SK-N-SH (cell line): ENCODE data around the gene TECR. TPM values are rescaled to one million over a fixed set of nuclear protein-coding genes. Genes with fewer than 3 reads are reported as not detected.

ENCODE experiments used
- CTCF ChIA-PET: fragments of 300-600, 350-600 bp; formaldehyde crosslinking; extraction: SDS; loops from one replicate; lab custom pipeline; 2021; lab: Yijun Ruan, JAX
- POLR2A ChIA-PET: fragments of 350-600 bp; sonication (Branson Sonifier 250); formaldehyde crosslinking; extraction: SDS; loops from one replicate; lab custom pipeline; 2020; ENCODE audit warnings: antibody characterized with exemption, inconsistent platforms; lab: Yijun Ruan, JAX
- DNase-seq: peaks from one replicate; pipeline ENCODE4 v3.0.0; 2012
- H2AFZ ChIP-seq: fragments of 200-600 bp; sonication (generic); 2 replicates; pipeline ENCODE4 v1.8.1; 2016; ENCODE audit warnings: antibody characterized with exemption, mild to moderate bottlenecking, low read depth
- H3F3A ChIP-seq: fragments of 200-600 bp; sonication (generic); replicated peaks from 2 replicates; pipeline ENCODE3; 2016; ENCODE audit warnings: antibody characterized with exemption, mild to moderate bottlenecking; ENCODE audit not compliant: insufficient read depth
- H3K27ac ChIP-seq, 2 experiments: fragments of 200-500 bp in 1 of 2; fragments of 200-600 bp in 1 of 2; sonication (Bioruptor generic) in 1 of 2; sonication (generic), shearing (Covaris generic) in 1 of 2; 2 replicates each; pipeline versions ENCODE4 v1.5.1 to v1.6.1; 2014 to 2016; ENCODE audit warnings: low read depth in 2 of 2, inconsistent platforms in 1 of 2, low read length in 1 of 2, mild to moderate bottlenecking in 1 of 2, mixed read lengths in 1 of 2
- H3K27me3 ChIP-seq: fragments of 200-600 bp; sonication (generic), shearing (Covaris generic); 2 replicates; pipeline ENCODE4 v1.6.1; 2016; ENCODE audit warnings: mixed run types; ENCODE audit not compliant: insufficient read depth
- H3K36me3 ChIP-seq, 2 experiments: fragments of 200-500 bp in 1 of 2; fragments of 200-600 bp in 1 of 2; sonication (Bioruptor generic) in 1 of 2; sonication (generic) in 1 of 2; replicated peaks in 1 of 2; 2 replicates each; pipeline versions ENCODE3 to v1.5.1; 2014 to 2016; ENCODE audit warnings: low read length in 1 of 2, mild to moderate bottlenecking in 1 of 2; ENCODE audit not compliant: insufficient read depth in 2 of 2, control insufficient read depth in 1 of 2
- H3K4me1 ChIP-seq, 2 experiments: fragments of 200-500 bp in 1 of 2; fragments of 200-600 bp in 1 of 2; sonication (Bioruptor generic) in 1 of 2; sonication (generic), shearing (Covaris generic) in 1 of 2; 2 replicates each; pipeline versions ENCODE4 v1.5.1 to v1.6.1; 2014 to 2016; ENCODE audit warnings: low read depth in 1 of 2, low read length in 1 of 2, mixed run types in 1 of 2; ENCODE audit not compliant: insufficient read depth in 2 of 2, control insufficient read depth in 1 of 2
- H3K4me2 ChIP-seq: fragments of 200-600 bp; sonication (generic), shearing (Covaris generic); 2 replicates; pipeline ENCODE4 v1.6.1; 2017; ENCODE audit warnings: mixed run types
- H3K4me3 ChIP-seq, 2 experiments: fragments of 200-500 bp in 1 of 2; fragments of 200-600 bp in 1 of 2; sonication (Bioruptor generic) in 1 of 2; sonication (generic), shearing (Covaris generic) in 1 of 2; 2 replicates each; pipeline versions ENCODE4 v1.5.1 to v1.8.1; 2014 to 2016; ENCODE audit warnings: low read depth in 2 of 2, inconsistent platforms in 1 of 2, low read length in 1 of 2, mild to moderate bottlenecking in 1 of 2, mixed read lengths in 1 of 2, moderate library complexity in 1 of 2
- H3K79me2 ChIP-seq: fragments of 200-600 bp; sonication (generic); 2 replicates; pipeline ENCODE4 v1.8.1; 2017; ENCODE audit warnings: mild to moderate bottlenecking; ENCODE audit not compliant: insufficient read depth
- H3K9ac ChIP-seq: fragments of 200-600 bp; sonication (generic); 2 replicates; pipeline ENCODE4 v1.6.1; 2017; ENCODE audit warnings: mixed run types
- H3K9me2 ChIP-seq: fragments of 200-600 bp; sonication (generic); 2 replicates; pipeline ENCODE4 v1.6.1; 2017; ENCODE audit warnings: mixed run types
- H3K9me3 ChIP-seq: fragments of 200-600 bp; sonication (generic); 2 replicates; pipeline ENCODE4 v1.6.1; 2017; ENCODE audit warnings: mixed run types, mild to moderate bottlenecking, moderate library complexity
- H4K20me1 ChIP-seq: fragments of 200-600 bp; sonication (generic); 2 replicates; pipeline ENCODE4 v1.6.1; 2017; ENCODE audit warnings: mild to moderate bottlenecking, mixed run types; ENCODE audit not compliant: insufficient read depth
- EP300 ChIP-seq, 2 experiments: IDR thresholded peaks; 2 replicates each; pipeline versions ENCODE4 v1.4.0 to v1.6.1; 2012; ENCODE audit warnings: borderline replicate concordance in 1 of 2, low read depth in 1 of 2, low read length in 1 of 2
- EZH2phosphoT487 ChIP-seq: fragments of 200-600 bp; sonication (generic); IDR thresholded peaks from 2 replicates; pipeline ENCODE4 v1.6.1; 2017; ENCODE audit warnings: low read depth, mixed run types, mild to moderate bottlenecking, antibody characterized with exemption, moderate library complexity, borderline replicate concordance
- FOXJ3 ChIP-seq: sonication (generic); formaldehyde crosslinking; IDR thresholded peaks from 2 replicates; pipeline ENCODE4 v1.5.1; 2020; ENCODE audit warnings: mild to moderate bottlenecking, missing genetic modification reagents
- FOXM1 ChIP-seq: IDR thresholded peaks from 2 replicates; pipeline ENCODE4 v1.4.0; 2012; ENCODE audit warnings: low read depth, mild to moderate bottlenecking
- GABPA ChIP-seq: IDR thresholded peaks from 2 replicates; pipeline ENCODE4 v1.4.0; 2012; ENCODE audit warnings: low read depth, mild to moderate bottlenecking
- GATA2 ChIP-seq: sonication (generic); formaldehyde crosslinking; IDR thresholded peaks from 2 replicates; pipeline ENCODE4 v1.5.0; 2020; ENCODE audit warnings: mild to moderate bottlenecking, missing genetic modification reagents
- IRF3 ChIP-seq: fragments of 150-350 bp; IDR thresholded peaks from 2 replicates; pipeline ENCODE4 v1.6.1; 2016; ENCODE audit warnings: mild to moderate bottlenecking, low read depth, low read length
- MAX ChIP-seq: IDR thresholded peaks from 2 replicates; pipeline ENCODE4 v1.4.0; 2012; ENCODE audit warnings: low read depth
- NRF1 ChIP-seq: IDR thresholded peaks from 2 replicates; pipeline ENCODE4 v1.6.1; 2012; ENCODE audit warnings: low read depth, mild to moderate bottlenecking, low read length
- RCOR1 ChIP-seq: fragments of 150-350 bp; IDR thresholded peaks from 2 replicates; pipeline ENCODE4 v1.6.1; 2017; ENCODE audit warnings: antibody characterized with exemption, low read length
- RXRA ChIP-seq: IDR thresholded peaks from 2 replicates; pipeline ENCODE4 v1.4.0; 2012; ENCODE audit warnings: low read depth, mild to moderate bottlenecking, borderline replicate concordance
- SIN3A ChIP-seq: IDR thresholded peaks from 2 replicates; pipeline ENCODE4 v1.6.1; 2012; ENCODE audit warnings: low read depth, mild to moderate bottlenecking, low read length, moderate library complexity, borderline replicate concordance
- SMC3 ChIP-seq: IDR thresholded peaks from 2 replicates; pipeline ENCODE4 v1.6.1; 2012; ENCODE audit warnings: low read depth, low read length, improper control_type of control experiment
- TCF12 ChIP-seq: IDR thresholded peaks from 2 replicates; pipeline ENCODE4 v1.4.0; 2012
- YY1 ChIP-seq: IDR thresholded peaks from 2 replicates; pipeline ENCODE4 v1.4.0; 2012; ENCODE audit warnings: low read depth, mild to moderate bottlenecking
- WGBS: methylation state at CpG from one replicate; pipeline ENCODE4 v1.1.6; 2017; ENCODE audit warnings: low lambda C conversion rate; 5-methylcytosine and 5-hydroxymethylcytosine counted together
- polyA plus RNA-seq, 3 experiments: library from polyadenylated mRNA; depleted of rRNA; stranded (reverse); fragments of >200 nt; gene quantifications; 2 replicates each; pipeline ENCODE4 v1.2.3, GENCODE V29; 2012
- TF ChIP-seq, protein P1 (sequence below): fragments of 150-350 bp; IDR thresholded peaks from 2 replicates; pipeline ENCODE4 v1.6.1; 2017; ENCODE audit warnings: antibody characterized with exemption, low read length, low read depth, borderline replicate concordance
- TF ChIP-seq, protein P2 (sequence below): IDR thresholded peaks from 2 replicates; pipeline ENCODE4 v1.4.0; 2012; ENCODE audit warnings: low read depth, borderline replicate concordance

The TECR gene
- polyA plus RNA-seq, 1 of the 3 experiments (the other 2 are of a cell fraction) = 110 TPM

DNA sequence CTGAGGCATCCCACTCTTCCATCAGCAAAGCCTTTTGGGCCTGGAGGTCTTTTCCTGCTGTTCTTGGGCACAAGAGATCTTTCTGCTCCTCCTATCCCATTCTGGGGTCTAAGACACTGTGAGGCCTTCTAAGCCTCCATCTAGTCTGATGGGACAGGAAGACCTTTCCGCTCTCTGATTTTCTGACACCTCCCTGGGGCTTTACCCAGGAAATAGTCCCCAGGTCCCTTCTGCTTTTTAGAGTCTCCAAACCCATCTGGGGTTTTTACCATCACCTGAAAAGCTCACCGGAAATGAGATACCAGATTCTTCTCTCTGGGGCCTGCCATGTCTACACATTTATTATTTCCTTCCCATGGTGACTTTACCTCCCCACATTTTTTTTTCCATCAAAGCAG is 74.6 kb downstream of the TECR start:
- Histone ChIP-seq H3K9ac (no peak overlapping the region), H3F3A (no peaks in the 10 kb centered on the region), H3K9me3 (no peaks in the 10 kb centered on the region), H3K79me2 (no peaks in the 10 kb centered on the region), H3K36me3 (no peaks in the 10 kb centered on the region), H4K20me1 (no peaks in the 10 kb centered on the region), H3K9me2 (no peaks in the 10 kb centered on the region), H3K27ac (no peak overlapping the region), H3K4me1 (no peaks in the 10 kb centered on the region), H3K27me3 (peaks cover 22% of the 10 kb centered on the region; the same call in 1 of the 2 replicates), H2AFZ (no peak overlapping the region), H3K4me3 (no peak overlapping the region), H3K4me2 (no peak overlapping the region)
- CTCF ChIA-PET = no interaction called here
- POLR2A ChIA-PET = no interaction called here
- no peak for TF ChIP-seq MAX
- TF ChIP-seq GATA2 (CRISPR knock-in tag) = no peak
- no peak for TF ChIP-seq RXRA
- TF ChIP-seq NRF1 = no peak
- TF ChIP-seq FOXJ3 = no peak
- no peak for TF ChIP-seq FOXM1
- TF ChIP-seq, protein P1, sequence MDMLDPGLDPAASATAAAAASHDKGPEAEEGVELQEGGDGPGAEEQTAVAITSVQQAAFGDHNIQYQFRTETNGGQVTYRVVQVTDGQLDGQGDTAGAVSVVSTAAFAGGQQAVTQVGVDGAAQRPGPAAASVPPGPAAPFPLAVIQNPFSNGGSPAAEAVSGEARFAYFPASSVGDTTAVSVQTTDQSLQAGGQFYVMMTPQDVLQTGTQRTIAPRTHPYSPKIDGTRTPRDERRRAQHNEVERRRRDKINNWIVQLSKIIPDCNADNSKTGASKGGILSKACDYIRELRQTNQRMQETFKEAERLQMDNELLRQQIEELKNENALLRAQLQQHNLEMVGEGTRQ = no peak
- TF ChIP-seq SIN3A = no peak
- TF ChIP-seq EZH2phosphoT487 = no peak
- no peak for TF ChIP-seq EP300 (IDR thresholded peaks at IDR 0.05; ENCODE audit: borderline replicate concordance in 1 of 2, low read depth in 1 of 2, low read length in 1 of 2)
- TF ChIP-seq SMC3 = no peak
- TF ChIP-seq, protein P2, sequence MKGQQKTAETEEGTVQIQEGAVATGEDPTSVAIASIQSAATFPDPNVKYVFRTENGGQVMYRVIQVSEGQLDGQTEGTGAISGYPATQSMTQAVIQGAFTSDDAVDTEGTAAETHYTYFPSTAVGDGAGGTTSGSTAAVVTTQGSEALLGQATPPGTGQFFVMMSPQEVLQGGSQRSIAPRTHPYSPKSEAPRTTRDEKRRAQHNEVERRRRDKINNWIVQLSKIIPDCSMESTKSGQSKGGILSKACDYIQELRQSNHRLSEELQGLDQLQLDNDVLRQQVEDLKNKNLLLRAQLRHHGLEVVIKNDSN = no peak
- no peak for DNase-seq
- 9% methylated on average over 2 of the region's 2 CpGs for WGBS

DNA sequence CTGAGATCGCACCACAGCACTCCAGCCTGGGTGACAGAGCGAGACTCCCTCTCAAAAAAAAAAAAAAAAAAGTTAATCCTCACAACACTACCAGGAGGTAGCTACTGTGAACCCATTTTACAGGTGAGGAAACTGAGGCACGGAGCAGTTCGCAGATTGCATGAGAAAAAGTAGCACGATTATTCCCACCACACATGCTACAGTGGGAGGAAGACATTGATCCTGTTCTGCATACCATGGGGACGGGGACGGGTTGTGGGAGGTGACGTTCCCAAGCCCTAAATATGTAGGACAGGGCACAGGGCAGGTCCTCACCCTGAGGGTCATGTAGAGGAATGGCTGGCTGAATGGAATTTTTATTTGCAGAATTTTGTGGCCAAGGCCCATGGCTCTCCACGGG is 77.2 kb downstream of the TECR start:
- H3F3A ChIP-seq = no peaks in the 10 kb centered on the region
- peaks cover 21% of the 10 kb centered on the region for H3K27me3 ChIP-seq
- no peaks in the 10 kb centered on the region for H3K4me1 ChIP-seq
- no peaks in the 10 kb centered on the region for H3K79me2 ChIP-seq
- no peaks in the 10 kb centered on the region for H4K20me1 ChIP-seq
- no peak overlapping the region for H2AFZ ChIP-seq
- no peak overlapping the region for H3K9ac ChIP-seq
- no peaks in the 10 kb centered on the region for H3K9me3 ChIP-seq
- H3K9me2 ChIP-seq = no peaks in the 10 kb centered on the region
- 15% methylated on average over 8 of the region's 9 CpGs for WGBS
- ChIA-PET POLR2A (no interaction called here), CTCF (no interaction called here)
- DNase-seq = no peak
- no peak overlapping the region for H3K27ac ChIP-seq
- no peak overlapping the region for H3K4me3 ChIP-seq
- no peak overlapping the region for H3K4me2 ChIP-seq
- H3K36me3 ChIP-seq = no peaks in the 10 kb centered on the region
- TF ChIP-seq YY1 (no peak), TCF12 (no peak), RCOR1 (no peak), EP300 (IDR thresholded peaks at IDR 0.05; ENCODE audit: borderline replicate concordance in 1 of 2, low read depth in 1 of 2, low read length in 1 of 2) (no peak), GABPA (no peak), IRF3 (no peak)
